Neural cell (in vitro differentiated cells): ENCODE results near the gene ATG2B. TPM values are rescaled to one million over a fixed set of nuclear protein-coding genes. Genes with fewer than 3 reads are reported as not detected.

Experiments
- H2AFZ ChIP-seq: fragments of 200-600, 300-800 bp; sonication (generic), shearing (Covaris generic); 2 replicates; pipeline ENCODE4 v1.6.0; 2014; ENCODE audit warnings: low read depth, mild to moderate bottlenecking, antibody characterized with exemption, low read length, moderate library complexity
- H3F3A ChIP-seq: fragments of 200-600 bp; shearing (Covaris generic); 2 replicates; pipeline ENCODE4 v1.6.1; 2016; ENCODE audit warnings: mild to moderate bottlenecking, moderate library complexity, mixed read lengths, antibody characterized with exemption, low read length; ENCODE audit not compliant: insufficient read depth, poor library complexity, severe bottlenecking
- H3K27ac ChIP-seq: fragments of 200-600, 300-800 bp; sonication (generic), shearing (Covaris generic); 2 replicates; pipeline ENCODE4 v1.5.1; 2014; ENCODE audit warnings: mild to moderate bottlenecking, low read length, moderate library complexity
- H3K27me3 ChIP-seq: fragments of 300-800, 200-600 bp; sonication (generic), shearing (Covaris generic); 2 replicates; pipeline ENCODE4 v1.6.0; 2014; ENCODE audit warnings: mild to moderate bottlenecking, low read depth, low read length, moderate library complexity; ENCODE audit not compliant: insufficient read depth
- H3K36me3 ChIP-seq: fragments of 300-800, 200-600 bp; sonication (generic), shearing (Covaris generic); 2 replicates; pipeline ENCODE4 v1.5.1; 2014; ENCODE audit warnings: mild to moderate bottlenecking, antibody characterized with exemption, low read length, moderate library complexity; ENCODE audit not compliant: insufficient read depth
- H3K4me2 ChIP-seq: fragments of 300-800, 200-600 bp; sonication (generic), shearing (Covaris generic); 2 replicates; pipeline ENCODE4 v1.6.0; 2014; ENCODE audit warnings: mild to moderate bottlenecking, low read length
- H3K4me3 ChIP-seq: fragments of 300-800, 200-600 bp; sonication (generic), shearing (Covaris generic); 2 replicates; pipeline ENCODE4 v1.5.1; 2014; ENCODE audit warnings: mild to moderate bottlenecking, low read length, moderate library complexity
- H3K79me2 ChIP-seq: fragments of 200-600 bp; shearing (Covaris generic); replicated peaks from 2 replicates; pipeline ENCODE4 v1.6.0; 2014; ENCODE audit warnings: mild to moderate bottlenecking, low read length, moderate library complexity; ENCODE audit not compliant: insufficient read depth
- H3K9ac ChIP-seq: fragments of 300-800, 200-600 bp; sonication (generic), shearing (Covaris generic); 2 replicates; pipeline ENCODE4 v1.6.1; 2016; ENCODE audit warnings: mild to moderate bottlenecking, low read length, mixed read lengths
- H3K9me2 ChIP-seq: fragments of 200-600 bp; shearing (Covaris generic); 2 replicates; pipeline ENCODE4 v1.6.1; 2016; ENCODE audit warnings: mild to moderate bottlenecking, low read length, mixed read lengths; ENCODE audit not compliant: insufficient read depth
- H3K9me3 ChIP-seq: fragments of 200-600, 300-800 bp; sonication (generic), shearing (Covaris generic); 2 replicates; pipeline ENCODE4 v1.6.1; 2016; ENCODE audit warnings: mild to moderate bottlenecking, mixed run types, low read length, moderate library complexity, mixed read lengths
- H4K20me1 ChIP-seq: fragments of 200-600 bp; shearing (Covaris generic); 2 replicates; pipeline ENCODE4 v1.6.1; 2016; ENCODE audit warnings: mild to moderate bottlenecking, mixed run types; ENCODE audit not compliant: insufficient read depth
- EP300 ChIP-seq: fragments of 450-650 bp; conservative IDR thresholded peaks from 2 replicates; pipeline ENCODE4 v1.6.1; 2014; ENCODE audit warnings: antibody characterized with exemption, mild to moderate bottlenecking, moderate library complexity; ENCODE audit not compliant: poor library complexity, severe bottlenecking
- EZH2 ChIP-seq: fragments of 200-600, 300-800 bp; shearing (Covaris generic), sonication (generic); IDR thresholded peaks from 2 replicates; pipeline ENCODE4 v1.6.1; 2014; ENCODE audit warnings: antibody characterized with exemption, low read length, borderline replicate concordance, mild to moderate bottlenecking; ENCODE audit not compliant: insufficient read depth, poor library complexity, severe bottlenecking
- MXI1 ChIP-seq: fragments of 450-650 bp; conservative IDR thresholded peaks from 2 replicates; pipeline ENCODE4 v1.6.1; 2014; ENCODE audit warnings: antibody characterized with exemption, mild to moderate bottlenecking; ENCODE audit not compliant: poor library complexity, severe bottlenecking
- POLR2AphosphoS5 ChIP-seq: IDR thresholded peaks from 2 replicates; pipeline ENCODE4 v1.6.1; 2012
- RAD21 ChIP-seq: fragments of 450-650 bp; conservative IDR thresholded peaks from 2 replicates; pipeline ENCODE4 v1.6.1; 2014; ENCODE audit warnings: antibody characterized with exemption, mild to moderate bottlenecking, moderate library complexity
- SMC3 ChIP-seq: fragments of 450-650 bp; conservative IDR thresholded peaks from 2 replicates; pipeline ENCODE4 v1.6.1; 2014; ENCODE audit warnings: antibody characterized with exemption, mild to moderate bottlenecking, moderate library complexity; ENCODE audit not compliant: poor library complexity
- TAF1 ChIP-seq: IDR thresholded peaks from 2 replicates; pipeline ENCODE4 v1.6.1; 2012; ENCODE audit warnings: low read depth
- polyA plus RNA-seq: library from polyadenylated mRNA; depleted of rRNA; stranded (reverse); fragments of >200 nt; gene quantifications from 2 replicates; pipeline ENCODE4 v1.2.3, GENCODE V29; 2014
- TF ChIP-seq, protein P1 (sequence below): IDR thresholded peaks from 2 replicates; pipeline ENCODE4 v1.6.1; 2012; ENCODE audit warnings: borderline replicate concordance
- TF ChIP-seq, protein P2 (sequence below): fragments of 450-650 bp; IDR thresholded peaks from 2 replicates; pipeline ENCODE4 v1.5.1; 2014; ENCODE audit warnings: antibody characterized with exemption, mild to moderate bottlenecking, moderate library complexity; ENCODE audit not compliant: poor library complexity, severe bottlenecking

The ATG2B gene
- polyA plus RNA-seq, 1 donor from 2014 or later, result 16.2 TPM

DNA sequence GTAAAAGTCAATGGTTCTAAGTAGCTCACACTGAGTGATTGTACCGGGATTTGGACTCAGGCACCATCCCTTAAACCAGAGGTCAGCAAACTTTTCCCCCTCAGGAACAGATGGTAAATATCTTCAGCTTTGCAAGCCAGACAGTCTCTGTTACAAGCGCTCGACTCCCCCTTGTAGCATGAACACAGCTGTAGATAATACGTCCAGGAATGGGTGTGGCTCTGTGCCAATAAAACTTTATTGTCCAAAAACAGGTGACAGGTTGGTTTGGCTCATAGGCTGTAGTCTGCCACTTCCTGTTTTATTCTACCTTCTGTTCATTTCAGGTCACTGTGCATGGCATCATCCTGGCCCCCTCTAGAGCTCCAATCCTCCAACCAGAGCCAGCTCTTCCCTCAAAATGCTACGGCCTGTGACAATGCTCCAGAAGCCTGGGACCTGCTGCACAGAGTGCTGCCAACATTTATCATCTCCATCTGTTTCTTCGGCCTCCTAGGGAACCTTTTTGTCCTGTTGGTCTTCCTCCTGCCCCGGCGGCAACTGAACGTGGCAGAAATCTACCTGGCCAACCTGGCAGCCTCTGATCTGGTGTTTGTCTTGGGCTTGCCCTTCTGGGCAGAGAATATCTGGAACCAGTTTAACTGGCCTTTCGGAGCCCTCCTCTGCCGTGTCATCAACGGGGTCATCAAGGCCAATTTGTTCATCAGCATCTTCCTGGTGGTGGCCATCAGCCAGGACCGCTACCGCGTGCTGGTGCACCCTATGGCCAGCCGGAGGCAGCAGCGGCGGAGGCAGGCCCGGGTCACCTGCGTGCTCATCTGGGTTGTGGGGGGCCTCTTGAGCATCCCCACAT is 99.6 kb downstream of the ATG2B start:
- H3K9ac ChIP-seq, result no peak overlapping the region
- H3K27me3 ChIP-seq, result no peaks in the 10 kb centered on the region
- no peaks in the 10 kb centered on the region for H4K20me1 ChIP-seq
- H2AFZ ChIP-seq, result no peak overlapping the region
- no peak overlapping the region for H3K27ac ChIP-seq
- no peak for TF ChIP-seq TAF1
- no peak for TF ChIP-seq RAD21
- no peak for TF ChIP-seq EP300
- no peak for TF ChIP-seq MXI1
- TF ChIP-seq POLR2AphosphoS5, result no peak
- no peaks in the 10 kb centered on the region for H3F3A ChIP-seq
- H3K79me2 ChIP-seq, result no peaks in the 10 kb centered on the region
- H3K36me3 ChIP-seq, result no peaks in the 10 kb centered on the region
- H3K9me2 ChIP-seq, result no peaks in the 10 kb centered on the region
- no peak overlapping the region for H3K4me3 ChIP-seq
- H3K9me3 ChIP-seq, result peaks cover 3% of the 10 kb centered on the region
- H3K4me2 ChIP-seq, result no peak overlapping the region

DNA sequence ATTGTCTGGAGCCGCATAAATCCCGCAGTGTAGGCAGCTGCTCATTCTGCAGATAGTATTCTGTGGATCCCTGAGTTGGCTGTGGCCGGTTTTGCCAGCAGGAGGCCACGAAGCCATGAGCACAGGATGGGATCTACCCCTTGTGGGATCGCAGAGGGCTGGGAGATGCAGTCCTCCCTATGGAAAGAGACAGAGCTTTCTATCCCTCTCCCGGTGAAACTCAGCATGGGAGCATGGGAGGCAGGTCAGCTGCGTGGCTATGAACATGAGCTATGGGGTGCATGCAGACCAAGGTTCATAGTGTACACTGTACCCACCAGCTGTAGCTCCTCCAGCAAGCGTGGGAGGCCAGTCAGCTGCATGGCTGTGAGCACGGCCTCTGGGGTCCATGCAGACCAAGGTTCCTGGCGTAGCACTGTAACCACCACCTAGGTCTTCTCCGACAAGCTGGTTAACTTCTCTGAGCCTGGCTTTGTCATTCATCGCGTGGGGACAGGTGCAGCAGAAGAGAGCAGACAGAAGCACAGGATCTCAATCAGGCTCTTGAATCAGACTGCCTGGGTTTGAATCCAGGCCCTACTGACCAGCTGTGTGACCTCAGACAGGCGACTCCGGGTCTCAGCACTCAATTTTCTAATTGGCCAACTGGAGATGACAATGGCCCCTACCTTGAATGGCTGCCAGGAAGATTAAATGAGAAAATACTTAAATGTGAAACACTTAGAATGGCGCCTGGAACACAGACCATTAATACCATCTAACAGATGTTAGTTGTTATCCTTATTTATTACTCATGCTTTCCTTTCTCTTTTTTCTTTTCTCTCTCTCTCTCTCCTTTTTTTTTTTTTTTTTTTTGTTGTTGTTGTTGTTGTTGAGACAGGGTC is 101.1 kb downstream of the ATG2B start:
- Histone ChIP-seq H3K9me3 (peaks cover 3% of the 10 kb centered on the region), H2AFZ (no peak overlapping the region), H3K9me2 (no peaks in the 10 kb centered on the region), H3K36me3 (no peaks in the 10 kb centered on the region), H3K27ac (no peak overlapping the region), H3F3A (no peaks in the 10 kb centered on the region), H3K79me2 (no peaks in the 10 kb centered on the region), H4K20me1 (no peaks in the 10 kb centered on the region), H3K27me3 (no peaks in the 10 kb centered on the region), H3K9ac (no peak overlapping the region), H3K4me3 (no peak overlapping the region), H3K4me2 (no peak overlapping the region)
- TF ChIP-seq, protein P1, sequence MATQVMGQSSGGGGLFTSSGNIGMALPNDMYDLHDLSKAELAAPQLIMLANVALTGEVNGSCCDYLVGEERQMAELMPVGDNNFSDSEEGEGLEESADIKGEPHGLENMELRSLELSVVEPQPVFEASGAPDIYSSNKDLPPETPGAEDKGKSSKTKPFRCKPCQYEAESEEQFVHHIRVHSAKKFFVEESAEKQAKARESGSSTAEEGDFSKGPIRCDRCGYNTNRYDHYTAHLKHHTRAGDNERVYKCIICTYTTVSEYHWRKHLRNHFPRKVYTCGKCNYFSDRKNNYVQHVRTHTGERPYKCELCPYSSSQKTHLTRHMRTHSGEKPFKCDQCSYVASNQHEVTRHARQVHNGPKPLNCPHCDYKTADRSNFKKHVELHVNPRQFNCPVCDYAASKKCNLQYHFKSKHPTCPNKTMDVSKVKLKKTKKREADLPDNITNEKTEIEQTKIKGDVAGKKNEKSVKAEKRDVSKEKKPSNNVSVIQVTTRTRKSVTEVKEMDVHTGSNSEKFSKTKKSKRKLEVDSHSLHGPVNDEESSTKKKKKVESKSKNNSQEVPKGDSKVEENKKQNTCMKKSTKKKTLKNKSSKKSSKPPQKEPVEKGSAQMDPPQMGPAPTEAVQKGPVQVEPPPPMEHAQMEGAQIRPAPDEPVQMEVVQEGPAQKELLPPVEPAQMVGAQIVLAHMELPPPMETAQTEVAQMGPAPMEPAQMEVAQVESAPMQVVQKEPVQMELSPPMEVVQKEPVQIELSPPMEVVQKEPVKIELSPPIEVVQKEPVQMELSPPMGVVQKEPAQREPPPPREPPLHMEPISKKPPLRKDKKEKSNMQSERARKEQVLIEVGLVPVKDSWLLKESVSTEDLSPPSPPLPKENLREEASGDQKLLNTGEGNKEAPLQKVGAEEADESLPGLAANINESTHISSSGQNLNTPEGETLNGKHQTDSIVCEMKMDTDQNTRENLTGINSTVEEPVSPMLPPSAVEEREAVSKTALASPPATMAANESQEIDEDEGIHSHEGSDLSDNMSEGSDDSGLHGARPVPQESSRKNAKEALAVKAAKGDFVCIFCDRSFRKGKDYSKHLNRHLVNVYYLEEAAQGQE, result no peak
- TF ChIP-seq TAF1 (no peak), SMC3 (no peak), POLR2AphosphoS5 (no peak), RAD21 (no peak), EZH2 (no peak), MXI1 (no peak)

DNA sequence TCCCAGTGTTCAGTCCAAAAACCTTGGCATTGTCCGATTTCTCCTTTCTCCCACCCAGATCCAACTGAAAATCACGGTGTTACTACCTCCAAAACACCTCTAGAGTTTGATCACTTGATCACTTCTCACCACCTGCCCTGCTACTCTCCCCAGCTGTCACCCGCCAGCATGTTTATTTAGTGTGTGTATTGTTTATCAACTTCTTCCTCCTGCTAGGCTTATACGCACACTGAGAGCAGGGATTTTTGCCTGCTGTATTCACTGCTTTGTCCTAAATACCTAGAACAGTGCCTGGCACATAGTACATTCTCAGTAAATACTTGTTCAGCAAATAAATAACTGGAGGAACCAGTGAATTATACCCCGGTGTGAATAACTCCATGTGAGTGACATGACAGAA is 102.1 kb downstream of the ATG2B start:
- Histone ChIP-seq H3K4me3 (no peak overlapping the region), H3K9me3 (peaks cover 3% of the 10 kb centered on the region), H3F3A (no peaks in the 10 kb centered on the region), H4K20me1 (no peaks in the 10 kb centered on the region), H3K9ac (no peak overlapping the region), H2AFZ (no peak overlapping the region), H3K79me2 (no peaks in the 10 kb centered on the region), H3K27me3 (no peaks in the 10 kb centered on the region), H3K27ac (no peak overlapping the region), H3K9me2 (no peaks in the 10 kb centered on the region), H3K36me3 (no peaks in the 10 kb centered on the region), H3K4me2 (no peak overlapping the region)
- TF ChIP-seq SMC3 (no peak), MXI1 (no peak), EP300 (no peak), POLR2AphosphoS5 (no peak), RAD21 (no peak), EZH2 (no peak)
- TF ChIP-seq, protein P2, sequence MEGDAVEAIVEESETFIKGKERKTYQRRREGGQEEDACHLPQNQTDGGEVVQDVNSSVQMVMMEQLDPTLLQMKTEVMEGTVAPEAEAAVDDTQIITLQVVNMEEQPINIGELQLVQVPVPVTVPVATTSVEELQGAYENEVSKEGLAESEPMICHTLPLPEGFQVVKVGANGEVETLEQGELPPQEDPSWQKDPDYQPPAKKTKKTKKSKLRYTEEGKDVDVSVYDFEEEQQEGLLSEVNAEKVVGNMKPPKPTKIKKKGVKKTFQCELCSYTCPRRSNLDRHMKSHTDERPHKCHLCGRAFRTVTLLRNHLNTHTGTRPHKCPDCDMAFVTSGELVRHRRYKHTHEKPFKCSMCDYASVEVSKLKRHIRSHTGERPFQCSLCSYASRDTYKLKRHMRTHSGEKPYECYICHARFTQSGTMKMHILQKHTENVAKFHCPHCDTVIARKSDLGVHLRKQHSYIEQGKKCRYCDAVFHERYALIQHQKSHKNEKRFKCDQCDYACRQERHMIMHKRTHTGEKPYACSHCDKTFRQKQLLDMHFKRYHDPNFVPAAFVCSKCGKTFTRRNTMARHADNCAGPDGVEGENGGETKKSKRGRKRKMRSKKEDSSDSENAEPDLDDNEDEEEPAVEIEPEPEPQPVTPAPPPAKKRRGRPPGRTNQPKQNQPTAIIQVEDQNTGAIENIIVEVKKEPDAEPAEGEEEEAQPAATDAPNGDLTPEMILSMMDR, result no peak
- TF ChIP-seq, protein P1, result no peak
